GM06990 (cell line): ENCODE measurements around the gene FAR2.

ENCODE experiments used
- DNase-seq: peaks from one replicate; pipeline ENCODE4 v3.0.0-alpha.2; 2011; ENCODE audit not compliant: insufficient read length; ENCODE audit errors: extremely low read depth
- H3K27me3 ChIP-seq: replicated peaks from 2 replicates; pipeline ENCODE4 v1.6.0; 2011; ENCODE audit warnings: low read length; ENCODE audit not compliant: control insufficient read depth, insufficient read depth
- H3K36me3 ChIP-seq: 2 replicates; pipeline ENCODE4 v1.5.1; 2011; ENCODE audit warnings: low read length; ENCODE audit not compliant: control insufficient read depth, insufficient read depth
- H3K4me3 ChIP-seq: replicated peaks from 2 replicates; pipeline ENCODE4 v1.5.1; 2011; ENCODE audit warnings: low read depth, mild to moderate bottlenecking, control low read depth, low read length
- TF ChIP-seq, protein P1 (sequence below): IDR thresholded peaks from 2 replicates; pipeline ENCODE4 v1.5.1; 2011; ENCODE audit warnings: low read length, control low read depth, mild to moderate bottlenecking, inconsistent platforms; ENCODE audit not compliant: insufficient read depth, poor library complexity, severe bottlenecking

The FAR2 gene

DNA sequence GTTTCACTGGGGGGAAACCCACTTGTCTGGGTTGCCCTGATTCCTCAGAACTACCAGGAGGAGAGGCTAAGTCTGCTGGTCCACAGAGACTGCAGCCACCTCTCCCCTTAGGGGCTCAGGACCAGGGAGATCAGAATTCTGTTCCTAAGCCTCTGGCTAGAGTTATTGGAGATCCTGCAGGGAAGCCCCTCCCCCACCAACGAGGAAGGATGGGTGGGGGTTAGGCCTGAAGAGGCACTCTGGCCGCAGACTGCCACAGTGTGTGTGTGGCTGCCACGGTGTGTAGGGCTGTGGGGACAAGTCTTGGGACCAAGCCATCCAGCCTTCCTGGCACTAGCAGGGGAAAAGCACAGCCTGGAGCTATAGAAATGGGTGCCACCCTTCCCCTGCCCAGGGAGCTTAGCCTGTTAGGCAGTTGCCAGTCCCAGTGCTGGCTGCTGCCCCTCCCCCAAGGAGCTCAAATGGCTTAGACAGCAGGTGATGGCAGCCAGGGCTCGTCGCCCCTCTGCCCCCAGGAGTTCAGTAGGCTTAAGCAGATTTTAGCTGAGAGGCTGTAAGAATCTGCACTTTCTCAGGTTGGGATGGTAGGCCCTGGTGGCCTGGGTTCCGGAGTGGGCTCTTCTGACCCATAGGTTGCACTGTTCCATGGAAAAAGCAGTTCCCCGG, 124.2 kb downstream of the FAR2 start:
- TF ChIP-seq, protein P1, sequence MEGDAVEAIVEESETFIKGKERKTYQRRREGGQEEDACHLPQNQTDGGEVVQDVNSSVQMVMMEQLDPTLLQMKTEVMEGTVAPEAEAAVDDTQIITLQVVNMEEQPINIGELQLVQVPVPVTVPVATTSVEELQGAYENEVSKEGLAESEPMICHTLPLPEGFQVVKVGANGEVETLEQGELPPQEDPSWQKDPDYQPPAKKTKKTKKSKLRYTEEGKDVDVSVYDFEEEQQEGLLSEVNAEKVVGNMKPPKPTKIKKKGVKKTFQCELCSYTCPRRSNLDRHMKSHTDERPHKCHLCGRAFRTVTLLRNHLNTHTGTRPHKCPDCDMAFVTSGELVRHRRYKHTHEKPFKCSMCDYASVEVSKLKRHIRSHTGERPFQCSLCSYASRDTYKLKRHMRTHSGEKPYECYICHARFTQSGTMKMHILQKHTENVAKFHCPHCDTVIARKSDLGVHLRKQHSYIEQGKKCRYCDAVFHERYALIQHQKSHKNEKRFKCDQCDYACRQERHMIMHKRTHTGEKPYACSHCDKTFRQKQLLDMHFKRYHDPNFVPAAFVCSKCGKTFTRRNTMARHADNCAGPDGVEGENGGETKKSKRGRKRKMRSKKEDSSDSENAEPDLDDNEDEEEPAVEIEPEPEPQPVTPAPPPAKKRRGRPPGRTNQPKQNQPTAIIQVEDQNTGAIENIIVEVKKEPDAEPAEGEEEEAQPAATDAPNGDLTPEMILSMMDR = no peak
- DNase-seq = no peak
- Histone ChIP-seq H3K36me3 (no peaks in the 10 kb centered on the region), H3K27me3 (no peaks in the 10 kb centered on the region), H3K4me3 (no peak overlapping the region)

DNA sequence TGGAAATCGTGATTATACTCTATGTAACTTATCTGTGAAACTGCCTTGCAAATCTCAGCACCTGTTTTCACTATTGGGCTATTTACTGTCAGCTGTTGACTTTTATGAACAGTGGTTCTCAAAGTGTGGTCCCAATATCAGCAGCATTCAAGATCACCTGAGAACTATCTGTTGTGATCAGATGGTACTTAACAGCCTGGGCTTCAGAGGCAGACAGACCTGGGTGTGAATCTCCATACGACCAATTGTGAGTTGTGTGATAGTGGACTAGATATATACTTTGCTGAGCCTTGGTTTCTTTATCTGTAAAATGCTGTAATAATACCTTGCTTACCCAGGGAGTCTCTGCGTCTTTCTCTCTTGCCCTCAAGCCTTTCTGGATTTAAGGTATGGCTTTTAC, 126.8 kb downstream of the FAR2 start:
- Histone ChIP-seq H3K36me3 (no peaks in the 10 kb centered on the region), H3K4me3 (no peak overlapping the region), H3K27me3 (no peaks in the 10 kb centered on the region)
- no peak for DNase-seq
- TF ChIP-seq, protein P1 = no peak

DNA sequence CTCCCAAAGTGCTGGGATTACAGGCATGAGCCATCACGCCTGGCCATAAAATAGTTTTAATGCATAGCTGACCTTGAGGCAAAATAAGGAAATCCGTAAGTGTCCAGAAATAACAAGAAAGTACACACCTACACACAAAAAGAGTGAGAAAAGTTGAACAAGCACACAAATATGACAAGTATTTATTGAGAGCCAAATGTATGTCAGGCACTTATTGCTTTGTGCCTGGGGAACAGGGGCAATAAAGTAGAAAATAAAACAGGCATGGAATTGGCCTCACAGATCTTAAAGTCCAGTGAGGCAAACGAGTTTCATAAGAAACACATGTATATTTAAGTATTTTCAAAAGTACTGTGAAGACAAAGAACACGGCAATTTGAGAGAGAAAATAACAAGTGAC, 128.2 kb downstream of the FAR2 start:
- Histone ChIP-seq H3K4me3 (no peak overlapping the region), H3K36me3 (no peaks in the 10 kb centered on the region), H3K27me3 (no peaks in the 10 kb centered on the region)
- TF ChIP-seq, protein P1 = no peak
- no peak for DNase-seq

- Histone ChIP-seq H3K36me3 (no peaks in the 10 kb centered on the region), H3K4me3 (no peak overlapping the region), H3K27me3 (no peaks in the 10 kb centered on the region)
- TF ChIP-seq, protein P1 = no peak
- no peak for DNase-seq
These were observed 129.8 kb downstream of the FAR2 start for GRCh38 chr12:29278673-29279420.

GRCh38 chr12:29281371-29282005, 132.4 kb downstream of the FAR2 start:
- no peaks in the 10 kb centered on the region for H3K36me3 ChIP-seq
- no peak overlapping the region for H3K4me3 ChIP-seq
- DNase-seq = no peak
- TF ChIP-seq, protein P1 = no peak
- H3K27me3 ChIP-seq = no peaks in the 10 kb centered on the region
